ENCODE measurements around the gene STK10.

GRCh38 chr5:172010278-172010677, 177.7 kb downstream of the STK10 start:
- TF ChIP-seq CTCF (IDR thresholded peaks at IDR 0.05) (no peak), EZH2 (IDR thresholded peaks at IDR 0.05; ENCODE audit: borderline replicate concordance, insufficient read depth, low read depth, low read length, poor library complexity, severe bottlenecking) (no peak)
